Measurements from ENCODE around the gene HACD2. TPM values are rescaled to one million over a fixed set of nuclear protein-coding genes. Genes with fewer than 3 reads are reported as not detected.

HACD2 gene
- total RNA-seq, 1 donor from 2014 or later = 42.8 TPM

- H3K27me3 ChIP-seq (ENCODE audit: low read depth) = peaks cover 10% of the 10 kb centered on the region
- no peak for TF ChIP-seq CTCF (IDR thresholded peaks at IDR 0.05)
- intact Hi-C loops (cut with DNase I) = no loop called here
- no peaks in the 10 kb centered on the region for H3K4me1 ChIP-seq
- H3K36me3 ChIP-seq = no peaks in the 10 kb centered on the region
- H3K27ac ChIP-seq = no peak overlapping the region
- H3K9me3 ChIP-seq = no peaks in the 10 kb centered on the region
- no peak overlapping the region for H3K4me3 ChIP-seq
- ATAC-seq = no peak
- DNase-seq = no peak
Measured at GRCh38 chr3:123479891-123480290, 105.0 kb downstream of the HACD2 start.

- Histone ChIP-seq H3K4me1 (no peaks in the 10 kb centered on the region), H3K4me3 (no peak overlapping the region), H3K9me3 (no peaks in the 10 kb centered on the region), H3K27me3 (ENCODE audit: low read depth) (peaks cover 6% of the 10 kb centered on the region), H3K36me3 (no peaks in the 10 kb centered on the region), H3K27ac (no peak overlapping the region)
- no peak for TF ChIP-seq CTCF (IDR thresholded peaks at IDR 0.05)
- DNase-seq (no peak), ATAC-seq (no peak)
- intact Hi-C loops (cut with DNase I) = no loop called here
Measured at GRCh38 chr3:123478314-123478713, 106.5 kb downstream of the HACD2 start.

GRCh38 chr3:123476967-123477750 lies 107.7 kb downstream of the HACD2 start:
- H3K4me3 ChIP-seq = no peak overlapping the region

GRCh38 chr3:123475786-123476185 lies 109.1 kb downstream of the HACD2 start:
- H3K9me3 ChIP-seq = no peaks in the 10 kb centered on the region
- H3K36me3 ChIP-seq = no peaks in the 10 kb centered on the region
- H3K27me3 ChIP-seq (ENCODE audit: low read depth) = peaks cover 6% of the 10 kb centered on the region
- no peak for ATAC-seq
- H3K4me3 ChIP-seq = no peak overlapping the region
- no peaks in the 10 kb centered on the region for H3K4me1 ChIP-seq
- intact Hi-C loops (cut with DNase I) = no loop called here
- H3K27ac ChIP-seq = no peak overlapping the region
- no peak for DNase-seq
- TF ChIP-seq CTCF (IDR thresholded peaks at IDR 0.05) = no peak

More at GRCh38 chr3:123476967-123477750, 107.7 kb downstream of the HACD2 start:
- no peaks in the 10 kb centered on the region for H3K4me1 ChIP-seq
- no peak overlapping the region for H3K27ac ChIP-seq
- H3K27me3 ChIP-seq (ENCODE audit: low read depth) = peaks cover 6% of the 10 kb centered on the region
- ATAC-seq (no peak), DNase-seq (no peak)
- intact Hi-C loops (cut with DNase I) = no loop called here
- no peaks in the 10 kb centered on the region for H3K9me3 ChIP-seq
- TF ChIP-seq CTCF (IDR thresholded peaks at IDR 0.05) = no peak
- no peaks in the 10 kb centered on the region for H3K36me3 ChIP-seq

- ATAC-seq (no peak), DNase-seq (no peak)
- Histone ChIP-seq H3K27ac (no peak overlapping the region), H3K36me3 (no peaks in the 10 kb centered on the region), H3K4me3 (no peak overlapping the region), H3K27me3 (ENCODE audit: low read depth) (peaks cover 6% of the 10 kb centered on the region), H3K9me3 (no peaks in the 10 kb centered on the region), H3K4me1 (no peaks in the 10 kb centered on the region)
- no peak for TF ChIP-seq CTCF (IDR thresholded peaks at IDR 0.05)
- intact Hi-C loops (cut with DNase I) = no loop called here
Measured at GRCh38 chr3:123471106-123471505, 113.7 kb downstream of the HACD2 start.
